Astrocyte (in vitro differentiated cells and primary cell): ENCODE results near the gene PRAMEF4.
"Not testable (repeated sequence)": the region's sequence is repeated elsewhere in the genome, so short reads cannot be mapped to it uniquely, and the experiment has no call there.

Experiments
- CTCF ChIP-seq: IDR thresholded peaks from 2 replicates; pipeline ENCODE4 v1.5.1; 2011; ENCODE audit warnings: low read depth, mild to moderate bottlenecking, inconsistent platforms, low read length, moderate library complexity; ENCODE audit not compliant: insufficient read depth
- EZH2 ChIP-seq: IDR thresholded peaks from 2 replicates; pipeline ENCODE4 v1.6.1; 2012; ENCODE audit warnings: mild to moderate bottlenecking, low read length, inconsistent platforms; ENCODE audit not compliant: insufficient read depth

GRCh38 chr1:12916310-12916709, 30.3 kb upstream of the PRAMEF4 start, which contains the start of gene PRAMEF7:
- TF ChIP-seq CTCF, EZH2: not testable (repeated sequence)
